Smooth muscle cell (in vitro differentiated cells): ENCODE measurements around the gene SAMD3. TPM values are rescaled to one million over a fixed set of nuclear protein-coding genes. Genes with fewer than 3 reads are reported as not detected.
"Not testable (repeated sequence)": the region's sequence is repeated elsewhere in the genome, so short reads cannot be mapped to it uniquely, and the experiment has no call there.

Experiments
- DNase-seq: peaks from one replicate; lab custom pipeline; 2025; ENCODE audit not compliant: unreplicated experiment; lab: John Stamatoyannopoulos, UW
- H2AFZ ChIP-seq: fragments of 200-600 bp; sonication (generic); 2 replicates; pipeline ENCODE4 v1.6.0; 2016; ENCODE audit warnings: antibody characterized with exemption, low read depth, mild to moderate bottlenecking
- H3F3A ChIP-seq: fragments of 200-600 bp; sonication (generic); 2 replicates; pipeline ENCODE4 v1.6.0; 2017; ENCODE audit warnings: antibody characterized with exemption, low read depth
- H3K27ac ChIP-seq: fragments of 200-600 bp; sonication (generic); 2 replicates; pipeline ENCODE4 v1.5.1; 2016; ENCODE audit warnings: low read depth, mild to moderate bottlenecking
- H3K27me3 ChIP-seq: fragments of 200-600 bp; sonication (generic); 2 replicates; pipeline ENCODE4 v1.6.1; 2016; ENCODE audit warnings: low read depth, mild to moderate bottlenecking
- H3K36me3 ChIP-seq: fragments of 200-600 bp; sonication (generic); 2 replicates; pipeline ENCODE4 v1.5.1; 2016; ENCODE audit warnings: low read depth
- H3K4me1 ChIP-seq: fragments of 200-600 bp; sonication (generic); 2 replicates; pipeline ENCODE4 v1.5.1; 2016; ENCODE audit warnings: low read depth
- H3K4me2 ChIP-seq: fragments of 200-600 bp; sonication (generic); 2 replicates; pipeline ENCODE4 v1.6.0; 2016; ENCODE audit warnings: mild to moderate bottlenecking
- H3K4me3 ChIP-seq: fragments of 200-600 bp; sonication (generic); 2 replicates; pipeline ENCODE4 v1.5.1; 2016; ENCODE audit warnings: mild to moderate bottlenecking
- H3K79me2 ChIP-seq: fragments of 200-600 bp; sonication (generic); 2 replicates; pipeline ENCODE4 v1.6.0; 2016; ENCODE audit warnings: low read depth, mild to moderate bottlenecking
- H3K9ac ChIP-seq: fragments of 200-600 bp; sonication (generic); 2 replicates; pipeline ENCODE4 v1.6.0; 2016; ENCODE audit warnings: low read depth
- H3K9me3 ChIP-seq: fragments of 200-600 bp; sonication (generic); replicated peaks from 2 replicates; pipeline ENCODE4 v1.5.1; 2016; ENCODE audit warnings: low read depth
- H4K20me1 ChIP-seq: fragments of 200-600 bp; sonication (generic); 2 replicates; pipeline ENCODE4 v1.6.0; 2016; ENCODE audit warnings: low read depth
- CTCF ChIP-seq: fragments of 200-600 bp; sonication (generic); IDR thresholded peaks from 2 replicates; pipeline ENCODE4 v1.5.1; 2017; ENCODE audit warnings: borderline replicate concordance, mild to moderate bottlenecking, antibody characterized with exemption; ENCODE audit not compliant: insufficient read depth, poor library complexity, severe bottlenecking
- WGBS: methylation state at CpG from one replicate; pipeline ENCODE4 v1.1.7; 2016; ENCODE audit warnings: low lambda C conversion rate; 5-methylcytosine and 5-hydroxymethylcytosine counted together
- polyA plus RNA-seq: library from polyadenylated mRNA; unstranded; fragments of >200 nt; fragmentation: Nextera tagmentation; extraction: Ambion mirVana; gene quantifications from 2 replicates; pipeline ENCODE4 v1.2.1, GENCODE V29; 2016
- total RNA-seq: library from RNA; depleted of rRNA; stranded (reverse); fragments of >200 nt; gene quantifications from 2 replicates; pipeline ENCODE4 v1.2.3, GENCODE V29; 2014

SAMD3 gene
- total and polyA plus RNA-seq, 2 experiments from 2014 or later, result 2.1 to 3.5 TPM

- Histone ChIP-seq H3K9me3 (no peaks in the 10 kb centered on the region), H3K4me2 (no peak overlapping the region), H3K9ac (no peak overlapping the region), H3K36me3 (no peaks in the 10 kb centered on the region), H4K20me1 (no peaks in the 10 kb centered on the region), H3F3A (no peaks in the 10 kb centered on the region), H3K27me3 (no peaks in the 10 kb centered on the region), H3K79me2 (no peaks in the 10 kb centered on the region), H3K4me3 (no peak overlapping the region), H2AFZ (no peak overlapping the region), H3K27ac (no peak overlapping the region), H3K4me1 (no peaks in the 10 kb centered on the region)
- TF ChIP-seq CTCF, result no peak
- WGBS, result 100% methylated on average over 1 of the region's 1 CpG
- DNase-seq, result no peak
These were observed 19.4 kb downstream of the SAMD3 start for GRCh38 chr6:130203370-130203769.

- Histone ChIP-seq H3K4me3 (no peak overlapping the region), H3F3A (no peaks in the 10 kb centered on the region), H3K9ac (no peak overlapping the region), H3K36me3 (no peaks in the 10 kb centered on the region), H3K9me3 (no peaks in the 10 kb centered on the region), H3K27me3 (no peaks in the 10 kb centered on the region), H2AFZ (no peak overlapping the region), H4K20me1 (no peaks in the 10 kb centered on the region), H3K4me2 (no peak overlapping the region), H3K4me1 (no peaks in the 10 kb centered on the region), H3K79me2 (no peaks in the 10 kb centered on the region), H3K27ac (no peak overlapping the region)
- no peak for DNase-seq
- WGBS, result 57% methylated on average over 6 of the region's 6 CpGs
- TF ChIP-seq CTCF, result no peak
These were observed 20.0 kb downstream of the SAMD3 start for GRCh38 chr6:130202782-130203181.

- no peaks in the 10 kb centered on the region for H3K4me1 ChIP-seq
- 85% methylated on average over 7 of the region's 7 CpGs for WGBS
- H3K4me2 ChIP-seq, result no peak overlapping the region
- no peak overlapping the region for H2AFZ ChIP-seq
- H3F3A ChIP-seq, result no peaks in the 10 kb centered on the region
- H3K4me3 ChIP-seq, result no peak overlapping the region
- no peak overlapping the region for H3K27ac ChIP-seq
- H3K27me3 ChIP-seq, result no peaks in the 10 kb centered on the region
- no peak overlapping the region for H3K9ac ChIP-seq
- H3K9me3 ChIP-seq, result no peaks in the 10 kb centered on the region
- H3K79me2 ChIP-seq, result no peaks in the 10 kb centered on the region
- TF ChIP-seq CTCF, result no peak
- no peaks in the 10 kb centered on the region for H4K20me1 ChIP-seq
- H3K36me3 ChIP-seq, result no peaks in the 10 kb centered on the region
- no peak for DNase-seq
These were observed 22.7 kb downstream of the SAMD3 start for GRCh38 chr6:130200020-130200419.

- DNase-seq, result no peak
- Histone ChIP-seq H3K4me1 (no peaks in the 10 kb centered on the region), H3K4me2 (no peak overlapping the region), H3K79me2 (no peaks in the 10 kb centered on the region), H3K36me3 (no peaks in the 10 kb centered on the region), H3K4me3 (no peak overlapping the region), H3F3A (no peaks in the 10 kb centered on the region), H3K27ac (no peak overlapping the region), H4K20me1 (no peaks in the 10 kb centered on the region), H3K27me3 (no peaks in the 10 kb centered on the region), H3K9ac (no peak overlapping the region), H2AFZ (no peak overlapping the region), H3K9me3 (no peaks in the 10 kb centered on the region)
- TF ChIP-seq CTCF, result no peak
- WGBS, result 100% methylated on average over 2 of the region's 2 CpGs
These were observed 24.2 kb downstream of the SAMD3 start for GRCh38 chr6:130198483-130199035.

- H4K20me1 ChIP-seq, H3K27me3 ChIP-seq, H3K4me2 ChIP-seq, H3K79me2 ChIP-seq, H3K4me1 ChIP-seq, H3K36me3 ChIP-seq, DNase-seq, H3K9me3 ChIP-seq, H3K4me3 ChIP-seq, H3F3A ChIP-seq, H3K27ac ChIP-seq, H2AFZ ChIP-seq, H3K9ac ChIP-seq: not testable (repeated sequence)
- 89% methylated on average over 9 of the region's 9 CpGs for WGBS
These were observed 24.8 kb downstream of the SAMD3 start for GRCh38 chr6:130197816-130198482.
